Hepatocyte (in vitro differentiated cells): ENCODE measurements around the gene GNG13.

ENCODE experiments used
- CTCF ChIP-seq: fragments of 200-600 bp; sonication (generic); IDR thresholded peaks from 2 replicates; pipeline ENCODE4 v1.5.1; 2016; ENCODE audit warnings: antibody characterized with exemption, mild to moderate bottlenecking; ENCODE audit not compliant: poor library complexity
- EZH2phosphoT487 ChIP-seq: fragments of 200-600 bp; sonication (generic); IDR thresholded peaks from one replicate; pipeline ENCODE4 v1.6.1; 2018; ENCODE audit warnings: antibody characterized with exemption, mild to moderate bottlenecking, low read depth, moderate library complexity; ENCODE audit not compliant: unreplicated experiment, severe bottlenecking

- TF ChIP-seq CTCF (no peak), EZH2phosphoT487 (no peak)
These were observed 32.7 kb downstream of the GNG13 start for GRCh38 chr16:767743-768235.
